Right atrium auricular region (tissue), 2 donors: ENCODE results near the gene ROBO2. TPM values are rescaled to one million over a fixed set of nuclear protein-coding genes. Genes with fewer than 3 reads are reported as not detected.
"Not testable (repeated sequence)": the region's sequence is repeated elsewhere in the genome, so short reads cannot be mapped to it uniquely, and the experiment has no call there.

Experiments used
- DNase-seq: peaks from one replicate; pipeline ENCODE4 v3.0.0-alpha.2; 2019; ENCODE audit warnings: low spot score
- H3K27ac ChIP-seq, 2 donors: fragments of 200-600 bp; sonication (generic); 1 replicate in 1 of 2; 2 replicates in 1 of 2; pipeline ENCODE4 v1.5.1; 2016 to 2019
- H3K27me3 ChIP-seq, 2 donors: fragments of 200-600 bp; sonication (generic); one replicate each; pipeline versions ENCODE4 v1.5.1 to v1.6.0; 2017 to 2019
- H3K36me3 ChIP-seq: fragments of 200-600 bp; sonication (generic); one replicate; pipeline ENCODE4 v1.5.1; 2016
- H3K4me1 ChIP-seq, 2 donors: fragments of 200-600 bp; sonication (generic); one replicate each; pipeline versions ENCODE4 v1.5.1 to v1.6.0; 2017 to 2019
- H3K4me3 ChIP-seq, 2 donors: fragments of 200-600 bp; sonication (generic); 1 replicate in 1 of 2; 2 replicates in 1 of 2; pipeline ENCODE4 v1.5.1; 2017 to 2019; ENCODE audit warnings: mild to moderate bottlenecking in 1 of 2, moderate library complexity in 1 of 2
- H3K9me3 ChIP-seq, 2 donors: fragments of 200-600 bp; sonication (generic); one replicate each; pipeline ENCODE4 v1.5.1; 2019
- total RNA-seq, 2 donors: library from RNA; depleted of rRNA; stranded (reverse); fragments of >200 nt; gene quantifications; one replicate each; pipeline ENCODE4 v1.1.0, GENCODE V29; 2016
- TF ChIP-seq, protein P1 (sequence below), 2 donors: fragments of 200-600 bp; sonication (generic); IDR thresholded peaks; one replicate each; pipeline ENCODE4 v1.5.1; 2019; ENCODE audit warnings: antibody characterized with exemption in 2 of 2

ROBO2 gene
- total RNA-seq, 2 donors from 2014 or later, result 2.5 TPM; not detected in 1

DNA sequence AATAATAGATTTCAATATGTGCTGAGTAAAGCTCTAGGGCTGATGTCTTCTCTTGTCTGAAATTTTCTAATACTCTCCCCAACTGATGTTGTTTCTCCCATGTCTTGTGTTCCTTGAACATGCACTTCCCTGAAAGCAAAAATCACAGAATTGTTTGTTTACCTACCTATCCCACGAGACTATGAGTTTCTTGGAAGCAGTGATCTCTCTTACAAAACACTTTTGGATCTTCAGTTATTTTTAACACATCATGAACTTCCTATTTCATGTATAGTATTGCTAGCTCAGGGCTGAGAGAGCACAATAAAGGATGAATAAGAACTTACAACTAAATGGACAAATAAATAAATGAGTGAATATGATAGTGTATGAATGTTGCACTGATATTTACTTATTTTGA is 365.0 kb downstream of the ROBO2 start:
- TF ChIP-seq, protein P1, sequence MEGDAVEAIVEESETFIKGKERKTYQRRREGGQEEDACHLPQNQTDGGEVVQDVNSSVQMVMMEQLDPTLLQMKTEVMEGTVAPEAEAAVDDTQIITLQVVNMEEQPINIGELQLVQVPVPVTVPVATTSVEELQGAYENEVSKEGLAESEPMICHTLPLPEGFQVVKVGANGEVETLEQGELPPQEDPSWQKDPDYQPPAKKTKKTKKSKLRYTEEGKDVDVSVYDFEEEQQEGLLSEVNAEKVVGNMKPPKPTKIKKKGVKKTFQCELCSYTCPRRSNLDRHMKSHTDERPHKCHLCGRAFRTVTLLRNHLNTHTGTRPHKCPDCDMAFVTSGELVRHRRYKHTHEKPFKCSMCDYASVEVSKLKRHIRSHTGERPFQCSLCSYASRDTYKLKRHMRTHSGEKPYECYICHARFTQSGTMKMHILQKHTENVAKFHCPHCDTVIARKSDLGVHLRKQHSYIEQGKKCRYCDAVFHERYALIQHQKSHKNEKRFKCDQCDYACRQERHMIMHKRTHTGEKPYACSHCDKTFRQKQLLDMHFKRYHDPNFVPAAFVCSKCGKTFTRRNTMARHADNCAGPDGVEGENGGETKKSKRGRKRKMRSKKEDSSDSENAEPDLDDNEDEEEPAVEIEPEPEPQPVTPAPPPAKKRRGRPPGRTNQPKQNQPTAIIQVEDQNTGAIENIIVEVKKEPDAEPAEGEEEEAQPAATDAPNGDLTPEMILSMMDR (IDR thresholded peaks at IDR 0.05), result no peak
- no peak for DNase-seq
- Histone ChIP-seq H3K36me3 (no peaks in the 10 kb centered on the region), H3K27ac (no peak overlapping the region), H3K4me1 (no peaks in the 10 kb centered on the region), H3K27me3 (no peaks in the 10 kb centered on the region), H3K4me3 (no peak overlapping the region), H3K9me3 (no peaks in the 10 kb centered on the region)

DNA sequence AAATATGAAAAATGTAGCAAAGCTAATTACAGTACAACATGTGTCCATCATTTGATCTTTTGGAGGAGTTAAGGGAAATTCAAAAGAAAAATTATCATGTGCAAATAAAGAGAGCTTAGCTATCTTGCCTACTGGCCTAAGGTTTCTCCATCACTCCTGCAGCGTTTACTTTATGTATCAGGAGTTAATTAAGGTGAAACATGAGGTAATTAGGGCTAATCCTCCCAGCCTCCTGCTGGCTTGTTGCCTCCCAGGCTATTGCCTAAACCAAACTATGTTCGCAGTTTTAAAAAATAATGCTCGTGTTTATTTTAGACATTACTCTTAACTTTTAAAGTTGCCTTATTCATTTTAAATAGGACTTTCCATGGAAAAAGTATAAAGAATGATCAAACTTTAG is 367.5 kb downstream of the ROBO2 start:
- no peak overlapping the region for H3K27ac ChIP-seq
- TF ChIP-seq, protein P1 (IDR thresholded peaks at IDR 0.05), result no peak
- no peaks in the 10 kb centered on the region for H3K36me3 ChIP-seq
- H3K4me1 ChIP-seq, result no peaks in the 10 kb centered on the region
- no peaks in the 10 kb centered on the region for H3K27me3 ChIP-seq
- H3K4me3 ChIP-seq, result no peak overlapping the region
- no peaks in the 10 kb centered on the region for H3K9me3 ChIP-seq
- DNase-seq, result no peak

DNA sequence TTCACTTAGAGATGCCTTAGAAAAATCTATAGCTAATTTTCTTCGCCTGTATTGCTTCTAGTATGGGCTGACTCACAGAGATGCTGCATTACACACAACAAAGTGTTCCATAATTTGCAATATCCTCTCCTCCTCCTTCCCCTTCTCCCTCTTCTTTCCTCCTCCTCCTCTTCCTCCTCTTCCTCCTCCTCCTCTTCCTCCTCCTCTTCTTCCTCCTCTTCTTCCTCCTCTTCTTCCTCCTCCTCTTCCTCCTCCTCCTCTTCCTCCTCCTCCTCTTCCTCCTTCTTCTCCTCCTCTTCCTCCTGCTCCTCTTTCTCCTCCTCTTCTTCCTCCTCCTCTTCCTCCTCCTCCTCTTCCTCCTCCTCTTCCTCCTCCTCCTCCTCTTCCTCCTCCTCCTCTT is 370.4 kb downstream of the ROBO2 start:
- not testable (repeated sequence) for H3K27me3 ChIP-seq, H3K4me1 ChIP-seq, H3K36me3 ChIP-seq, H3K27ac ChIP-seq, H3K9me3 ChIP-seq, H3K4me3 ChIP-seq, DNase-seq

DNA sequence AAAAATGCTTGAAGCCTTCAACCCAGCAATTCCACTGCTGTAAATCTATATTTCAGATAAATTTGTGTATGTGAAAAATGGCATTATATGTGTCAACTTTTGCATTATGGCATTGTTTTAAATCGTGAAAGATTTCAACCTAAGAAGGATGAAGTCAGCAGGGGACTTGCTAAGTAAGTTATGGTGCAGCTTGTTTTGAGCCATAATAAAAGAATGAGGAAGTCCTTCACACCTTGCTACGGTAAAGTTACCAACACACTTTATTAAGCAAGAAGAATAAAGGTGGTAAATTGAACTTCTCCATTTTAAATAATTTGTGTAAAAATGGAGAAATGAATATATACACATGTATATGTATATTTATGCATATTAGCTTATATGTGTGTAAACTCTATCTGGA is 371.4 kb downstream of the ROBO2 start:
- H3K27me3 ChIP-seq, result no peaks in the 10 kb centered on the region
- DNase-seq, result no peak
- H3K4me3 ChIP-seq, result no peak overlapping the region
- no peak overlapping the region for H3K27ac ChIP-seq
- no peaks in the 10 kb centered on the region for H3K9me3 ChIP-seq
- TF ChIP-seq, protein P1 (IDR thresholded peaks at IDR 0.05), result no peak
- H3K36me3 ChIP-seq, result no peaks in the 10 kb centered on the region
- no peaks in the 10 kb centered on the region for H3K4me1 ChIP-seq

DNA sequence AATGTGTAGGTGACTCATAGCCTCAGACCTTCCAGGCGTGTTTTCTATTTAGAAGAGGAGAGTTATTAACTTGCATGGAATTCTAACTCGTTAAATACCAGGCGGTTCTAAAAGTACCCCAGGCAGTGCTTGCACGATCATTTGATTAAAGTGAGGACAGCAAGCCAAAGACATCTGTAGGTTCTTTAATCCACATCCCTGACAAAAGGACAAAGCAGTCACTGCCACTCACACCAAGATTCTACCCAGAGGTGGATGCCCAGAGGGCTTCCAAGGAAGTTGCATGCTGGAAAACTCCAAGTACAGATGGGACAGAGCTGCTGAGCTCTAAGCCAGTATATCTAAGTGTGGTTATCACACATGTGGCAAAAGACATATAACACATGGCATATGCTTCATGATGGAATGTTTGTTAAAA is 372.1 kb downstream of the ROBO2 start:
- no peak overlapping the region for H3K27ac ChIP-seq
- no peak for DNase-seq

DNA sequence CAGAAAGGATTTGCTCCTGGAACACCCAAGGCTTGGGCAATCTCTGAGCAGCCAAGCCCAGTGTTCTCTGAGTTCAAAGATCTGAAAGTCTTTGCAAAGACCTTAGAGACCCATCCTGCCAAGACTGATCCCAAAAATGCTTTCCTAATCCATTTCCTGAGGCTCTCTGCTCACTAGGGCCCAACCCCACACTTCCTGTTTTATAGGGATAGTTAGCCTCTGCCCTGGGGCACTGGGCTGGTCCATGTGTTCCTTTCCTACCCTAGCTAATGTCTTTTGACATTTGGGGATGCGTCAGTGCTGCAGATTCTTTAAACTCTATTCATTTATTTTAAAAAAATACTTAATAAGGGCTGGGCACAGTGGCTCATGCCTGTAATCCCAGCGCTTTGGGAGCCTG is 372.7 kb downstream of the ROBO2 start:
- TF ChIP-seq, protein P1 (IDR thresholded peaks at IDR 0.05), result no peak
- H3K4me1 ChIP-seq, result no peaks in the 10 kb centered on the region

More for the DNA sequence above, 372.1 kb downstream of the ROBO2 start:
- H3K4me1 ChIP-seq, result no peaks in the 10 kb centered on the region
- no peaks in the 10 kb centered on the region for H3K9me3 ChIP-seq
- H3K4me3 ChIP-seq, result no peak overlapping the region
- TF ChIP-seq, protein P1 (IDR thresholded peaks at IDR 0.05), result no peak
- H3K27me3 ChIP-seq, result no peaks in the 10 kb centered on the region
- H3K36me3 ChIP-seq, result no peaks in the 10 kb centered on the region

More for the DNA sequence above, 372.7 kb downstream of the ROBO2 start:
- H3K27me3 ChIP-seq, result no peaks in the 10 kb centered on the region
- no peaks in the 10 kb centered on the region for H3K36me3 ChIP-seq
- no peak for DNase-seq
- no peaks in the 10 kb centered on the region for H3K9me3 ChIP-seq
- no peak overlapping the region for H3K27ac ChIP-seq
- H3K4me3 ChIP-seq, result no peak overlapping the region
